ENCODE results near the gene SYNE3. TPM values are rescaled to one million over a fixed set of nuclear protein-coding genes. Genes with fewer than 3 reads are reported as not detected.
"Not testable (repeated sequence)": the region's sequence is repeated elsewhere in the genome, so short reads cannot be mapped to it uniquely, and the experiment has no call there.

SYNE3 gene
- total RNA-seq, 2 donors from 2014 or later = 3.4 to 29.5 TPM

DNA sequence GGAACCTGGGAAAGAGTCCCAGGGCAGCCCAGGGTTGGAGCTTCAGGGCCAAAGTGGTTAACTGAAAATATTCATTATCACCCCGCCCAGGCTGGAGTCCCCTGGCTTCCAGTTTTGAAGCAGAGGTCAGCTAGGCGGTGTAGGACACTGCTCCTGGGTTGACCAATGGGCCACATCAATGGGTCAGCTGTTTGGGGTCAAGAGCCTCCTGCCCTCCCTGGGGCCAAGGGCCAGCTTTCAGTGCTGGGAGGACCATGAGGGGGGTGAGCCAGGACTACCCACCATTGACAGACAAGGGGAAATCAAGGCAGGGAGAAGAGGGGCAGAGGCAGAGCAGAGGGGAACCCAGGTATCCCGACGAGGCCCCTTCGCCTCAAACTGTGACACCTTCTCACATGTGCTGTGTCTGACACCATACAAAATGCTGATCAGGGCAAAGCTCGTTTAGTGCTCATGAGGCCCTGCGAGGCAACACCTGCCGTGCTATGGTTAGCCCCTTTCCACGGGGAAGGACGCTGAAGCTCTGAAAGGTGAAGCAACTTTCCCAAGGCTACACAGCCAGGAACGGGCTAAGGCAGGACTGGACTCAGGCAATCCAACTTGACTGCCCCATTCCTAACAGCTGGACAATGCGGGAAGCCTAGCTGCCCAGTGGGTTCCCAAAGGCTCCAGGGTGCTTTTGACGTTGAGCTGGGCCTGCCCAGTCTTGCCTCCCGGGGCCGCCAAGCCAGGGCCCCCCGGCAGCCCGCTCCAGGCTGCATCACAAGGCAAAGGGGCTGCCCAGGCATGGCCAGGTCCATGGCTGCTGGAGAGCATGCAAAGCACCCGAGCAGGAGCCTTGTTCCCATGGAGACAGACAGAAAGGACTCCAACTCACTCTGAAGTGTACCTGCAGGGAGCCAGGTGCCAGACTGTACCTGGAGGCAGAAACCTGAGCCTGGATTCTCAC is 2.0 kb downstream of the SYNE3 start:
- no peaks in the 10 kb centered on the region for H3K36me3 ChIP-seq
- no peaks in the 10 kb centered on the region for H3K27me3 ChIP-seq (replicated peaks; ENCODE audit: insufficient read depth)
- H3K27ac ChIP-seq = no peak overlapping the region
- H3K4me1 ChIP-seq (replicated peaks) = peaks cover 4% of the 10 kb centered on the region
- no peak for DNase-seq (ENCODE audit: low spot score)
- WGBS = 54% methylated on average over 17 of the region's 18 CpGs
- intact Hi-C loops (cut with DNase I) = no loop called here
- no peak for TF ChIP-seq POLR2AphosphoS5 (IDR thresholded peaks at IDR 0.05)
- no peak for TF ChIP-seq CTCF (IDR thresholded peaks at IDR 0.05)
- TF ChIP-seq POLR2A (IDR thresholded peaks at IDR 0.05) = no peak
- H3K9me3 ChIP-seq = no peaks in the 10 kb centered on the region
- H3K4me3 ChIP-seq = no peak overlapping the region

- no peak for DNase-seq (ENCODE audit: low spot score)
- Histone ChIP-seq H3K4me1 (replicated peaks) (peaks cover 4% of the 10 kb centered on the region), H3K4me3 (no peak overlapping the region), H3K27me3 (replicated peaks; ENCODE audit: insufficient read depth) (no peaks in the 10 kb centered on the region), H3K27ac (no peak overlapping the region), H3K36me3 (no peaks in the 10 kb centered on the region), H3K9me3 (no peaks in the 10 kb centered on the region)
- intact Hi-C loops (cut with DNase I) = no loop called here
- 72% methylated on average over 6 of the region's 6 CpGs for WGBS
- TF ChIP-seq POLR2AphosphoS5 (IDR thresholded peaks at IDR 0.05) = no peak
- no peak for TF ChIP-seq POLR2A (IDR thresholded peaks at IDR 0.05)
- no peak for TF ChIP-seq CTCF (IDR thresholded peaks at IDR 0.05)
Measured at GRCh38 chr14:95513291-95513690, 3.2 kb downstream of the SYNE3 start.

GRCh38 chr14:95511687-95512086 is 4.8 kb downstream of the SYNE3 start:
- WGBS = 68% methylated on average over 5 of the region's 5 CpGs
- TF ChIP-seq POLR2AphosphoS5 (IDR thresholded peaks at IDR 0.05) = no peak
- no peak for TF ChIP-seq CTCF (IDR thresholded peaks at IDR 0.05)
- no peak for TF ChIP-seq POLR2A (IDR thresholded peaks at IDR 0.05)
- Histone ChIP-seq H3K9me3 (no peaks in the 10 kb centered on the region), H3K27ac (no peak overlapping the region), H3K27me3 (replicated peaks; ENCODE audit: insufficient read depth) (no peaks in the 10 kb centered on the region), H3K36me3 (no peaks in the 10 kb centered on the region), H3K4me3 (no peak overlapping the region), H3K4me1 (replicated peaks) (peaks cover 4% of the 10 kb centered on the region)
- intact Hi-C loops (cut with DNase I) = no loop called here
- no peak for DNase-seq (ENCODE audit: low spot score)

DNA sequence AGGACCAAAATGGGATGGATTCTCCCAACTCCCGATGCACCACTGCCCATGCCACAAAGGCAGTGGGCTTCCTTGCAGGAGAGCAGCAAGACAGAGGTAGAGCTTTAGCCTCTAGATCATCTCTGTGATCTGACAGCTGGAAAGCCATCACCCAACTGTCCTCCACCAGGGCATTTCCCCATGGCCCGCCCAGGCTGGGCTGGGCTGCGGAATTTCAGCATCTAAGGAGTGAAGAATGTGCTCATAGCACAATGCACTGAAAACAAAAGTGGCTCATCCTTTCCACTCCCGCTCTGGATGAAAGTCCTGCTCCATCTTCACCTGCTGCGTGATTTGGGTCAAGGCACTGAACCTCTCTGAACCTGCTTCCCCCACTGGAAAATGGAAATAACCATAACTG is 5.6 kb downstream of the SYNE3 start:
- Histone ChIP-seq H3K9me3 (no peaks in the 10 kb centered on the region), H3K27me3 (replicated peaks; ENCODE audit: insufficient read depth) (no peaks in the 10 kb centered on the region), H3K27ac (no peak overlapping the region), H3K4me3 (no peak overlapping the region), H3K36me3 (no peaks in the 10 kb centered on the region), H3K4me1 (replicated peaks) (peaks cover 4% of the 10 kb centered on the region)
- no peak for DNase-seq (ENCODE audit: low spot score)
- intact Hi-C loops (cut with DNase I) = no loop called here
- no peak for TF ChIP-seq POLR2A (IDR thresholded peaks at IDR 0.05)
- TF ChIP-seq POLR2AphosphoS5 (IDR thresholded peaks at IDR 0.05) = no peak
- no peak for TF ChIP-seq CTCF (IDR thresholded peaks at IDR 0.05)
- WGBS = 86% methylated on average over 5 of the region's 5 CpGs

GRCh38 chr14:95510344-95510743 is 6.1 kb downstream of the SYNE3 start:
- intact Hi-C loops (cut with DNase I); H3K4me3 ChIP-seq; H3K4me1 ChIP-seq (replicated peaks); H3K9me3 ChIP-seq; DNase-seq (ENCODE audit: low spot score); H3K27me3 ChIP-seq (replicated peaks; ENCODE audit: insufficient read depth); H3K36me3 ChIP-seq; H3K27ac ChIP-seq: not testable (repeated sequence)
- WGBS = 89% methylated on average over 8 of the region's 9 CpGs

All from prostate gland (tissue), 2 donors.